ENCODE measurements around the gene TEDC2. TPM values are rescaled to one million over a fixed set of nuclear protein-coding genes. Genes with fewer than 3 reads are reported as not detected.
"Not testable (repeated sequence)": the region's sequence is repeated elsewhere in the genome, so short reads cannot be mapped to it uniquely, and the experiment has no call there.

TEDC2 gene
- total RNA-seq, 1 donor from 2014 or later = 2.5 TPM

DNA sequence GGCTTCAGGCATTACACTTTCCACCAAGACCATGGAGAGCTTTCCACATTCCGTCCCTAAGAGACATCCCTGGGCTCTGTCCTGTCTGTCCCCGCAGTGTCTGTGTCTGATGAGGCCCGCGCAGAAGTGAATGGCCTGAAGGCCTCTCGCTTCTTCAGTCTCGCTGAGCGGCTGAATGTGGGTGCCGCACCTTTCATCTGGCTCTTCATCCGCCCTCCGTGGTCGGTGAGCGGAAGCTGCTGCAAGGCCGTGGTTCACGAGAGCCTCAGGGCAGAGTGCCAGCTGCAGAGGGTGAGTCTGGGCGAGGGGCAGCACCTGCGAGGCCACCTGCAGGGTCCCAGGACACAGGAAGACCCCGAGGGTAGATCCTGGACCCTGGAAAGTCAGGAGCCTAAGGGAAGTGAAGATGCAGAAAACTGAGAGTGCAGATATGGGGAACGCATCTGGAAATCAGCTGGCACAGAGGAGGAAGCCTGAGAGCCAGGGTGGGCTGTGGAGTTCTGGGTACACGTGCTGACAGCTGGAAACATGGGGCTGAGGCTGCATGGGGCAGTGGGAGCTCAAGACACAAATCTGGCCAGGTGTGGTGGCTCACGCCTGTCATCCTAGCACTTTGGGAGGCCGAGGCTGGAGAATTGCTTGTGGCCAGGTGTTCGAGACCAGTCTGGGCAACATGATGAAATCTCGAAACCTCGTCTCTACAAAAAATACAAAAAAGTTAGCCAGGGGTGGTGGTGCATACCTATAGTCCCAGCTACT, 22.7 kb upstream of the TEDC2 start:
- H3K9me3 ChIP-seq = no peaks in the 10 kb centered on the region
- H3K27me3 ChIP-seq = no peaks in the 10 kb centered on the region
- DNase-seq (ENCODE audit: extremely low spot score in 2 of 2) = no peak
- intact Hi-C loops (cut with DNase I) = no loop called here
- TF ChIP-seq, protein P1, sequence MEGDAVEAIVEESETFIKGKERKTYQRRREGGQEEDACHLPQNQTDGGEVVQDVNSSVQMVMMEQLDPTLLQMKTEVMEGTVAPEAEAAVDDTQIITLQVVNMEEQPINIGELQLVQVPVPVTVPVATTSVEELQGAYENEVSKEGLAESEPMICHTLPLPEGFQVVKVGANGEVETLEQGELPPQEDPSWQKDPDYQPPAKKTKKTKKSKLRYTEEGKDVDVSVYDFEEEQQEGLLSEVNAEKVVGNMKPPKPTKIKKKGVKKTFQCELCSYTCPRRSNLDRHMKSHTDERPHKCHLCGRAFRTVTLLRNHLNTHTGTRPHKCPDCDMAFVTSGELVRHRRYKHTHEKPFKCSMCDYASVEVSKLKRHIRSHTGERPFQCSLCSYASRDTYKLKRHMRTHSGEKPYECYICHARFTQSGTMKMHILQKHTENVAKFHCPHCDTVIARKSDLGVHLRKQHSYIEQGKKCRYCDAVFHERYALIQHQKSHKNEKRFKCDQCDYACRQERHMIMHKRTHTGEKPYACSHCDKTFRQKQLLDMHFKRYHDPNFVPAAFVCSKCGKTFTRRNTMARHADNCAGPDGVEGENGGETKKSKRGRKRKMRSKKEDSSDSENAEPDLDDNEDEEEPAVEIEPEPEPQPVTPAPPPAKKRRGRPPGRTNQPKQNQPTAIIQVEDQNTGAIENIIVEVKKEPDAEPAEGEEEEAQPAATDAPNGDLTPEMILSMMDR (IDR thresholded peaks at IDR 0.05) = no peak
- TF ChIP-seq POLR2A (IDR thresholded peaks at IDR 0.05) (no peak), POLR2AphosphoS5 (IDR thresholded peaks at IDR 0.05; ENCODE audit: insufficient read depth in 1 of 2, low read depth in 1 of 2) (no peak)
- H3K4me3 ChIP-seq = no peak overlapping the region
- peaks cover 0 to 13% of the 10 kb centered on the region in 2 donors for H3K36me3 ChIP-seq
- no peaks in the 10 kb centered on the region for H3K4me1 ChIP-seq
- H3K27ac ChIP-seq = no peak overlapping the region

DNA sequence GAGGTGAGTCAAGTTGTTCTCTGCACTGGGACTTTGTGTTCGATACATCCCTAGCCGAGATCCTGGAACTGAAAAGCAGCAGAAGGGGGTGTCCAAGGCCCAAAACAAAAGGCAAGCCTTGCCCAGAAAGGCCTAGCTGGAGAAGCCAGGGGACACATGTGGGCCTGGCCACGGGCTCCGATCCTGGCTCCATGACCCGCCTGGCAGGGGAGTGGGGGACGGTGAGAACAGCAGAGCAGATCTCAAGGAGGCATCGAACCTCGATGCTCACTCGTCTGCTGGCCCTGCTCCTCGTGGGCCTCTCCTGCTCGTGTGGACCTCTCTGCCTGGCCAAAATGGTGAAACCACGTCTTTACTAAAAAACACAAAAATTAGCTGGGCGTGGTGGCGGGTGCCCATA, 21.8 kb upstream of the TEDC2 start:
- H3K36me3 ChIP-seq = peaks cover 0 to 3% of the 10 kb centered on the region in 2 donors

DNA sequence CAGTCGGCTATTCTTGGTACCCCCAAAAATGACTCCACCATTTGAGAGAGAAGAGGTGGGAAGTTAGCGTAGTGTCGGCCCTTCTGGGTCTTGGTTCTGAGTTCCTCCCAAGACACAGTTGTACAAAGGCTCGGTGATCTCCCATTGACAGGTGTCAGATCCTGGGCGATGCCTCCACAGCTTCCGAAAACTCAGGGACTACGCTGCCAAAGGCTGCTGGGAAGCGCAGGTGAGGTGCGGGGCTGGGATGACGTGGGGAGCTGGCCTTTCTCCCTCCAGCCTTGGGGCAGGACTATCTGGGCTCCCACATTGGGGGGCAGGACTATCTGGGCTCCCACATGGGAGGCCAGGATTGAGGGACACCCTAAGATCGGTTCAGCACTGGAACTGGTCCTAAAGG, 20.3 kb upstream of the TEDC2 start:
- DNase-seq (ENCODE audit: extremely low spot score in 2 of 2) = no peak
- peaks cover 0 to 1% of the 10 kb centered on the region in 2 donors for H3K36me3 ChIP-seq
- intact Hi-C loops (cut with DNase I) = no loop called here

More for the DNA sequence above, 21.8 kb upstream of the TEDC2 start:
- Histone ChIP-seq H3K27ac (no peak overlapping the region), H3K9me3 (no peaks in the 10 kb centered on the region), H3K4me1 (no peaks in the 10 kb centered on the region), H3K4me3 (no peak overlapping the region), H3K27me3 (no peaks in the 10 kb centered on the region)
- intact Hi-C loops (cut with DNase I) = no loop called here
- no peak for TF ChIP-seq POLR2AphosphoS5 (IDR thresholded peaks at IDR 0.05; ENCODE audit: insufficient read depth in 1 of 2, low read depth in 1 of 2)
- TF ChIP-seq, protein P1 (IDR thresholded peaks at IDR 0.05) = no peak
- no peak for TF ChIP-seq POLR2A (IDR thresholded peaks at IDR 0.05)
- DNase-seq (ENCODE audit: extremely low spot score in 2 of 2) = no peak

DNA sequence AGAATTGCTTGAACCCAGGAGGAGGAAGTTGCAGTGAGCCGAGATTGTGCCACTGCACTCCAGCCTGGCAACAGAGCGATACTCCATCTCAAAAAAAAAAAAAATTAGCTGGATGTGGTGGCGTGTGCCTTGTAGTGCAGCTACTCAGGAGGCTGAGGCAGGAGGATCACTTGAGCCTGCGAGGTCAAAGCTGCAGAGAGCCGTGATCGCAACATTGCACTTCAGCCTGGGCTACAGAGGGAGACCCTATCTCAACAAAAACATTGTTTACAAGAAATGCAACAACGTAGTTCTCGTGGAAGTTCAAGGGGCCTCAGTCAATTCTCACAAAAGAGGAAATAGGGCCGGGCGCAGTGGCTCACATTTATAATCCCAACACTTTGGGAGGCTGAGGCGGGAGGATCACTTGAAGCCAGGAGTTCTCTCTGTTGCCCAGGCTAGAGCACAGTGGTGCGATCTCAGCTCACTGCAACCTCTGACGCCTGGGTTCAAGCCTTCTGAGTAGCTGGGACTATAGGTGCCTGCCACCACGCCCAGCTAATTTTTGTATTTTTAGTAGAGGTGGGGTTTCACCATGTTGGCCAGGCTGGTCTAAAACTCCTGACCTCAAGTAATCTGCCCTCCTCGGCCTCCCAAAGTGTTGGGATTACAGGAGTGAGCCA, 18.6 kb upstream of the TEDC2 start:
- intact Hi-C loops (cut with DNase I); H3K27me3 ChIP-seq; DNase-seq (ENCODE audit: extremely low spot score in 2 of 2); H3K4me3 ChIP-seq; H3K27ac ChIP-seq; H3K9me3 ChIP-seq; H3K4me1 ChIP-seq: not testable (repeated sequence)
- H3K36me3 ChIP-seq = peaks cover 0 to 10% of the 10 kb centered on the region in 2 donors

More for the DNA sequence above, 20.3 kb upstream of the TEDC2 start:
- Histone ChIP-seq H3K27ac (no peak overlapping the region), H3K27me3 (no peaks in the 10 kb centered on the region), H3K4me1 (no peaks in the 10 kb centered on the region), H3K4me3 (no peak overlapping the region), H3K9me3 (no peaks in the 10 kb centered on the region)
- TF ChIP-seq, protein P1 (IDR thresholded peaks at IDR 0.05) = no peak
- TF ChIP-seq POLR2AphosphoS5 (IDR thresholded peaks at IDR 0.05; ENCODE audit: insufficient read depth in 1 of 2, low read depth in 1 of 2) (no peak), POLR2A (IDR thresholded peaks at IDR 0.05) (no peak)

DNA sequence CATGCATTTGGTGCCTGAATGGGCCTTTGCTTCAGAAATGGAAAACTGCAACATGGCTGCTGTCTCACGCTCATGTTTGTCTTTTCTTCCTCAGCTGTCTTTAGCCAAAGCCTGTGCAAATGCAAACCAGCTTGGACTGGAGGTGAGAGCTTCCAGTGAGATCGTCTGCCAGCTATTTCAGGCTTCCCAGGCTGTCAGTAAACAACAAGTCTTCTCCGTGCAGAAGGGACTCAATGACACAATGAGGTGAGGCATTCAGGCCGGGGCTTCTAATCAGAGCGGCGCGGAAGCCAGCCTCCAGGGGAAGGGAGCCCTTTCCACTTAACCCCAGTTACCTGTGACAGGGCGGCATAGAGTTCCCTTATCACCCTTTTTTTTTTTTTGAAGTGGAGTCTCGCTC, 16.4 kb upstream of the TEDC2 start:
- DNase-seq (ENCODE audit: extremely low spot score in 2 of 2) = no peak
- peaks cover 0 to 18% of the 10 kb centered on the region in 2 donors for H3K36me3 ChIP-seq
- H3K4me1 ChIP-seq = no peaks in the 10 kb centered on the region
- H3K27ac ChIP-seq = no peak overlapping the region
- no peak overlapping the region for H3K4me3 ChIP-seq
- TF ChIP-seq POLR2AphosphoS5 (IDR thresholded peaks at IDR 0.05; ENCODE audit: insufficient read depth in 1 of 2, low read depth in 1 of 2) (no peak), POLR2A (IDR thresholded peaks at IDR 0.05) (no peak)
- TF ChIP-seq, protein P1 (IDR thresholded peaks at IDR 0.05) = no peak
- H3K9me3 ChIP-seq = no peaks in the 10 kb centered on the region
- H3K27me3 ChIP-seq = no peaks in the 10 kb centered on the region
- intact Hi-C loops (cut with DNase I) = no loop called here

Data from vagina (tissue), 2 donors.